OCI-LY7 (cell line): ENCODE data around the gene MYBPC1. TPM values are rescaled to one million over a fixed set of nuclear protein-coding genes. Genes with fewer than 3 reads are reported as not detected.

Experiments used
- BruUV-seq: library from RNA; stranded (reverse); fragments of 400-500 nt; replicated peaks from 2 replicates; lab custom pipeline; 2021; lab: Mats Ljungman, UMichigan
- CTCF ChIA-PET: fragments of 300-600 bp; sonication (Branson Sonifier 250); formaldehyde crosslinking; loops from one replicate; lab custom pipeline; 2022; ENCODE audit warnings: antibody characterized with exemption; ENCODE audit not compliant: unreplicated experiment; lab: Charles Lee
- POLR2A ChIA-PET: fragments of 300-600 bp; sonication (Branson Sonifier 250); formaldehyde crosslinking; loops from one replicate; lab custom pipeline; 2022; ENCODE audit warnings: antibody characterized with exemption; lab: Charles Lee
- DNase-seq: peaks from one replicate; pipeline ENCODE4 v3.0.0-alpha.2; 2015; ENCODE audit warnings: low spot score
- H2AFZ ChIP-seq: fragments of 200-600 bp; sonication (generic), shearing (Covaris generic); 2 replicates; pipeline ENCODE4 v1.6.1; 2014; ENCODE audit warnings: mild to moderate bottlenecking, antibody characterized with exemption, low read length, moderate library complexity
- H3K27ac ChIP-seq: fragments of 200-600 bp; sonication (generic); 2 replicates; pipeline ENCODE4 v1.5.1; 2014; ENCODE audit warnings: mixed run types, low read depth, mild to moderate bottlenecking, moderate library complexity, low read length, inconsistent platforms; ENCODE audit not compliant: poor library complexity, severe bottlenecking
- H3K36me3 ChIP-seq: fragments of 200-600 bp; sonication (generic); 2 replicates; pipeline ENCODE4 v1.6.1; 2014; ENCODE audit warnings: mild to moderate bottlenecking, antibody characterized with exemption, low read length, moderate library complexity, mixed read lengths; ENCODE audit not compliant: insufficient read depth
- H3K4me1 ChIP-seq: fragments of 200-600 bp; sonication (generic); 2 replicates; pipeline ENCODE4 v1.5.1; 2014; ENCODE audit warnings: mild to moderate bottlenecking, low read length; ENCODE audit not compliant: insufficient read depth, poor library complexity, severe bottlenecking
- H3K4me2 ChIP-seq: fragments of 200-600 bp; sonication (generic); 2 replicates; pipeline ENCODE4 v1.6.1; 2014; ENCODE audit warnings: mild to moderate bottlenecking, low read length
- H3K4me3 ChIP-seq: fragments of 200-600 bp; sonication (generic); 2 replicates; pipeline ENCODE4 v1.5.1; 2014; ENCODE audit warnings: mild to moderate bottlenecking, low read depth, low read length; ENCODE audit not compliant: poor library complexity, severe bottlenecking
- H3K79me2 ChIP-seq: fragments of 200-600 bp; sonication (generic); 2 replicates; pipeline ENCODE4 v1.6.1; 2016; ENCODE audit warnings: low read depth, mild to moderate bottlenecking, low read length, moderate library complexity, mixed read lengths; ENCODE audit not compliant: insufficient read depth
- H3K9me2 ChIP-seq: fragments of 200-600 bp; sonication (generic); 2 replicates; pipeline ENCODE4 v1.6.1; 2016; ENCODE audit warnings: mild to moderate bottlenecking, low read length, mixed read lengths; ENCODE audit not compliant: insufficient read depth
- H3K9me3 ChIP-seq: fragments of 200-600 bp; sonication (generic); 2 replicates; pipeline ENCODE4 v1.6.1; 2014; ENCODE audit warnings: mild to moderate bottlenecking, mixed run types, low read length, mixed read lengths
- H4K20me1 ChIP-seq: fragments of 200-600 bp; sonication (generic); 2 replicates; pipeline ENCODE4 v1.6.1; 2014; ENCODE audit warnings: mild to moderate bottlenecking, antibody characterized with exemption, low read length, moderate library complexity, mixed read lengths; ENCODE audit not compliant: insufficient read depth
- CTCF ChIP-seq: fragments of 200-600 bp; sonication (generic); conservative IDR thresholded peaks from 2 replicates; pipeline ENCODE4 v1.5.1; 2014; ENCODE audit warnings: mild to moderate bottlenecking, antibody characterized with exemption, low read length, moderate library complexity, mixed read lengths
- EZH2phosphoT487 ChIP-seq: fragments of 200-600 bp; sonication (generic); IDR thresholded peaks from 2 replicates; pipeline ENCODE4 v1.6.1; 2018; ENCODE audit warnings: low read depth, borderline replicate concordance, mild to moderate bottlenecking, mixed run types, antibody characterized with exemption, low read length, moderate library complexity, mixed read lengths
- intact Hi-C: fragments of 100-400 bp; cut with micrococcal nuclease; formaldehyde crosslinking; loops from one replicate; pipeline ENCODE4 v1.10.0; 2022; ENCODE audit not compliant: unreplicated experiment
- total RNA-seq, 2 experiments: library from RNA; depleted of rRNA in 1 of 2; stranded (reverse); fragments of >200 nt in 1 of 2; shearing (Covaris generic) in 1 of 2; gene quantifications; 2 replicates each; pipeline ENCODE4 v1.2.3, GENCODE V29; 2014 to 2022

Gene MYBPC1
- total RNA-seq, 2 experiments from 2014 or later, result not detected

- intact Hi-C loops, result no loop called here
- POLR2A ChIA-PET, result interaction anchor here (0.5 kb wide), 1 partner anchor 1114 kb away, joined by 3 read pairs; no protein-coding TSS in a partner anchor
- no TSS peak for BruUV-seq
These were observed 11.8 kb upstream of the MYBPC1 start for GRCh38 chr12:101582937-101583336.

GRCh38 chr12:101590383-101590782 lies 4.4 kb upstream of the MYBPC1 start:
- Histone ChIP-seq H4K20me1 (no peaks in the 10 kb centered on the region), H3K4me1 (peaks cover 7% of the 10 kb centered on the region), H3K9me3 (no peaks in the 10 kb centered on the region), H3K36me3 (no peaks in the 10 kb centered on the region), H3K4me2 (no peak overlapping the region), H2AFZ (no peak overlapping the region), H3K27ac (no peak overlapping the region), H3K9me2 (no peaks in the 10 kb centered on the region), H3K79me2 (no peaks in the 10 kb centered on the region), H3K4me3 (no peak overlapping the region)
- no peak for DNase-seq
- CTCF ChIA-PET, result no interaction called here
- intact Hi-C loops, result no loop called here
- POLR2A ChIA-PET, result interaction anchor here (0.6 kb wide), 1 partner anchor 156 kb away, joined by 3 read pairs; no protein-coding TSS in a partner anchor
- BruUV-seq, result no TSS peak
- TF ChIP-seq CTCF (no peak), EZH2phosphoT487 (no peak)

More at GRCh38 chr12:101582937-101583336, 11.8 kb upstream of the MYBPC1 start:
- CTCF ChIA-PET, result no interaction called here
- H3K4me3 ChIP-seq, result no peak overlapping the region
- H3K36me3 ChIP-seq, result no peaks in the 10 kb centered on the region
- no peaks in the 10 kb centered on the region for H4K20me1 ChIP-seq
- no peaks in the 10 kb centered on the region for H3K4me1 ChIP-seq
- H3K79me2 ChIP-seq, result no peaks in the 10 kb centered on the region
- DNase-seq, result no peak
- TF ChIP-seq EZH2phosphoT487 (no peak), CTCF (no peak)
- no peaks in the 10 kb centered on the region for H3K9me2 ChIP-seq
- H3K27ac ChIP-seq, result no peak overlapping the region
- H2AFZ ChIP-seq, result no peak overlapping the region
- H3K4me2 ChIP-seq, result no peak overlapping the region
- no peaks in the 10 kb centered on the region for H3K9me3 ChIP-seq

- Histone ChIP-seq H4K20me1 (no peaks in the 10 kb centered on the region), H3K4me2 (no peak overlapping the region), H3K4me1 (peaks cover 7% of the 10 kb centered on the region), H3K9me2 (no peaks in the 10 kb centered on the region), H2AFZ (no peak overlapping the region), H3K27ac (no peak overlapping the region), H3K79me2 (no peaks in the 10 kb centered on the region), H3K4me3 (no peak overlapping the region), H3K9me3 (no peaks in the 10 kb centered on the region), H3K36me3 (no peaks in the 10 kb centered on the region)
- CTCF ChIA-PET, result no interaction called here
- TF ChIP-seq CTCF, result no peak
- no TSS peak for BruUV-seq
- intact Hi-C loops, result no loop called here
- POLR2A ChIA-PET, result interaction anchor here (0.7 kb wide), 1 partner anchor 432 kb away, joined by 3 read pairs; no protein-coding TSS in a partner anchor
- DNase-seq, result no peak
These were observed 3.0 kb upstream of the MYBPC1 start for GRCh38 chr12:101591781-101592180.
